ENCODE data around the gene TSPAN14.

GRCh38 chr10:80487421-80487785 is 33.3 kb downstream of the TSPAN14 start:
- TF ChIP-seq POLR2A (IDR thresholded peaks at IDR 0.05; ENCODE audit: low read depth, low read length) (no peak), TAF1 (IDR thresholded peaks at IDR 0.05; ENCODE audit: low read depth, low read length) (no peak), POLR2AphosphoS5 (IDR thresholded peaks at IDR 0.05; ENCODE audit: low read depth, low read length) (no peak), PAX5 (IDR thresholded peaks at IDR 0.05; ENCODE audit: insufficient read depth, low read length, severe bottlenecking) (no peak)
